K562 (cell line): ENCODE data around the gene STARD13. TPM values are rescaled to one million over a fixed set of nuclear protein-coding genes. Genes with fewer than 3 reads are reported as not detected.

Experiments used
- ATAC-seq: fragments of 200-7000 bp; cut with Tn5 transposase; 3 replicates; pipeline ENCODE4 v1.9.1; 2020; ENCODE audit warnings: moderate library complexity
- BruUV-seq: library from RNA; stranded (reverse); fragments of 400-500 nt; replicated peaks from 2 replicates; lab custom pipeline; 2021; lab: Mats Ljungman, UMichigan
- CTCF ChIA-PET: fragments of 300-600 bp; formaldehyde crosslinking; extraction: SDS; loops from one replicate; lab custom pipeline; 2021; ENCODE audit warnings: low intra/inter-chr PET ratio; lab: Yijun Ruan, JAX
- POLR2A ChIA-PET: fragments of 300-600, 350-650 bp; sonication (Branson Sonifier 250); formaldehyde crosslinking; extraction: SDS; loops from one replicate; lab custom pipeline; 2021; ENCODE audit warnings: antibody characterized with exemption, inconsistent platforms; lab: Yijun Ruan, JAX
- DNase-seq, 4 experiments: peaks; one replicate each; pipeline versions ENCODE4 v3.0.0 to v3.0.0-alpha.2; 2011 to 2018; ENCODE audit warnings: low spot score in 3 of 4, mixed read lengths in 3 of 4; ENCODE audit errors: extremely low read depth in 1 of 4
- FAIRE-seq: peaks from 2 replicates; lab custom pipeline; 2011; peaks lifted over from hg19 to GRCh38; lab: Jason Lieb, UNC
- H2AFZ ChIP-seq: 2 replicates; pipeline ENCODE4 v1.6.0; 2011; ENCODE audit warnings: low read depth, low read length, control low read depth, inconsistent platforms
- H3K27ac ChIP-seq: fragments of 200-600 bp; 3 replicates; pipeline ENCODE4 v1.8.0; 2011; ENCODE audit warnings: low read depth, mild to moderate bottlenecking, control low read depth, inconsistent platforms, low read length, moderate library complexity, mixed read lengths; ENCODE audit errors: extremely low read depth
- H3K27me3 ChIP-seq, 2 experiments: fragments of 300-600 bp in 1 of 2; 2 replicates in 1 of 2; 3 replicates in 1 of 2; pipeline versions ENCODE4 v1.6.0 to v1.8.0; 2011; ENCODE audit warnings: inconsistent platforms in 2 of 2, low read length in 2 of 2, mild to moderate bottlenecking in 1 of 2, mixed read lengths in 1 of 2, moderate library complexity in 1 of 2; ENCODE audit not compliant: control insufficient read depth in 2 of 2, insufficient read depth in 2 of 2
- H3K36me3 ChIP-seq: fragments of 300-600 bp; 3 replicates; pipeline ENCODE4 v1.8.0; 2011; ENCODE audit warnings: mild to moderate bottlenecking, low read length, inconsistent platforms; ENCODE audit not compliant: control insufficient read depth, insufficient read depth
- H3K4me1 ChIP-seq, 2 experiments: fragments of 200-600 bp in 1 of 2; replicated peaks in 1 of 2; 2 replicates in 1 of 2; 3 replicates in 1 of 2; pipeline versions ENCODE4 v1.5.1 to v1.8.0; 2011; ENCODE audit warnings: inconsistent platforms in 2 of 2, low read length in 2 of 2, mild to moderate bottlenecking in 1 of 2, mixed read lengths in 1 of 2, moderate library complexity in 1 of 2; ENCODE audit not compliant: control insufficient read depth in 2 of 2, insufficient read depth in 2 of 2
- H3K4me2 ChIP-seq: 2 replicates; pipeline ENCODE4 v1.6.1; 2011; ENCODE audit warnings: low read length, control low read depth, inconsistent platforms, mixed read lengths; ENCODE audit not compliant: insufficient read depth
- H3K4me3 ChIP-seq: fragments of 200-600 bp; sonication (generic), shearing (Covaris generic); 2 replicates; pipeline ENCODE4 v1.5.1; 2016; ENCODE audit warnings: control low read depth, inconsistent platforms
- H3K79me2 ChIP-seq: fragments of 200-600 bp; 3 replicates; pipeline ENCODE4 v1.8.0; 2011; ENCODE audit warnings: low read length, inconsistent platforms; ENCODE audit not compliant: control insufficient read depth, insufficient read depth
- H3K9ac ChIP-seq, 2 experiments: 2 replicates each; pipeline versions ENCODE4 v1.6.0 to v1.6.1; 2011; ENCODE audit warnings: low read depth in 2 of 2, low read length in 2 of 2, control low read depth in 1 of 2, inconsistent platforms in 1 of 2, mild to moderate bottlenecking in 1 of 2, mixed read lengths in 1 of 2; ENCODE audit not compliant: insufficient read depth in 1 of 2
- H3K9me1 ChIP-seq: one replicate; pipeline ENCODE4 v1.6.0; 2011; ENCODE audit warnings: inconsistent platforms, mild to moderate bottlenecking, low read length, moderate library complexity; ENCODE audit not compliant: control insufficient read depth, insufficient read depth
- H3K9me3 ChIP-seq: replicated peaks from 2 replicates; pipeline ENCODE4 v1.5.1; 2011; ENCODE audit warnings: low read depth, low read length, inconsistent platforms; ENCODE audit not compliant: control insufficient read depth, insufficient read depth
- H4K20me1 ChIP-seq: replicated peaks from 2 replicates; pipeline ENCODE4 v1.6.1; 2011; ENCODE audit warnings: low read length, inconsistent platforms, mixed read lengths; ENCODE audit not compliant: control insufficient read depth, insufficient read depth
- CAMTA2 ChIP-seq: fragments of 250-450 bp; sonication (Bioruptor Pico); conservative IDR thresholded peaks from 2 replicates; pipeline ENCODE4 v1.5.1; 2022
- FOSL1 ChIP-seq: fragments of 200-800 bp; sonication (Bioruptor generic); conservative IDR thresholded peaks from 2 replicates; pipeline ENCODE4 v1.6.1; 2016; ENCODE audit warnings: missing genetic modification characterization, missing compliant biosample characterization
- FOXK2 ChIP-seq, 2 experiments: fragments of 450-650 bp; IDR thresholded peaks in 1 of 2; conservative IDR thresholded peaks in 1 of 2; 2 replicates each; pipeline ENCODE4 v1.6.1; 2016; ENCODE audit warnings: low read depth in 2 of 2, mild to moderate bottlenecking in 1 of 2
- GATAD2A ChIP-seq: fragments of 450-650 bp; IDR thresholded peaks from 2 replicates; pipeline ENCODE4 v1.6.1; 2017
- HDGF ChIP-seq: fragments of 450-650 bp; IDR thresholded peaks from 2 replicates; pipeline ENCODE4 v1.6.1; 2016
- HNRNPH1 ChIP-seq: fragments of 200-400 bp; formaldehyde crosslinking; optimal IDR thresholded peaks from 2 replicates; pipeline ENCODE3; 2017; ENCODE audit warnings: low read depth, mild to moderate bottlenecking, low read length, moderate library complexity
- KLF6 ChIP-seq: fragments of 250-450 bp; sonication (Bioruptor Pico); IDR thresholded peaks from 2 replicates; pipeline ENCODE4 v1.4.0; 2020; ENCODE audit warnings: mild to moderate bottlenecking, moderate library complexity, borderline replicate concordance
- MCM7 ChIP-seq, 2 experiments: fragments of 450-650 bp; IDR thresholded peaks; 2 replicates each; pipeline ENCODE4 v1.6.1; 2016 to 2018
- NFATC3 ChIP-seq: fragments of 450-650 bp; IDR thresholded peaks from 2 replicates; pipeline ENCODE4 v1.6.1; 2017; ENCODE audit warnings: mild to moderate bottlenecking
- ZFPM2 ChIP-seq: fragments of 250-450 bp; sonication (Bioruptor Pico); IDR thresholded peaks from 2 replicates; pipeline ENCODE4 v1.5.1; 2022; ENCODE audit warnings: mild to moderate bottlenecking
- ZNF311 ChIP-seq: fragments of 250-450 bp; sonication (Bioruptor Pico); IDR thresholded peaks from 2 replicates; pipeline ENCODE4 v1.4.0; 2020; ENCODE audit warnings: mild to moderate bottlenecking, moderate library complexity
- ZNF316 ChIP-seq: fragments of 450-650 bp; IDR thresholded peaks from 2 replicates; pipeline ENCODE4 v1.6.1; 2016
- WGBS: fragments of 100-300 bp; shearing (Covaris generic); methylation state at CpG from one replicate; pipeline ENCODE4 v1.1.6; 2016; ENCODE audit warnings: low coverage, mixed read lengths; ENCODE audit not compliant: insufficient coverage; ENCODE audit errors: missing lambda C conversion rate; 5-methylcytosine and 5-hydroxymethylcytosine counted together
- in situ Hi-C: fragments of 300-500 bp; cut with MboI; formaldehyde crosslinking; loops from 4 replicates; pipeline ENCODE4 v1.15.0; 2018; ENCODE audit warnings: inconsistent platforms, mixed read lengths
- intact Hi-C: fragments of 100-400 bp; cut with micrococcal nuclease; formaldehyde crosslinking; loops from 2 replicates; pipeline ENCODE4 v1.14.2; 2022
- polyA plus RNA-seq, 8 experiments: library from polyadenylated mRNA; depleted of rRNA in 4 of 8; stranded (reverse) in 5 of 8; unstranded in 3 of 8; fragments of >200 nt; fragmentation: Nextera tagmentation in 2 of 8; fragmentation: Illumina TruSeq in 1 of 8; extraction: Ambion mirVana in 2 of 8; extraction: Trizol in 1 of 8; gene quantifications; 2 replicates each; pipeline versions ENCODE4 v1.2.1 to v1.2.3, GENCODE V29; 2011 to 2014; ENCODE audit warnings: inconsistent platforms in 1 of 8, missing spikeins in 1 of 8
- total RNA-seq, 7 experiments: library from RNA; depleted of rRNA in 6 of 7; stranded (reverse); fragments of >200 nt in 6 of 7; fragmentation: Illumina TruSeq in 2 of 7; extraction: Trizol in 2 of 7; gene quantifications; 2 replicates each; pipeline versions ENCODE4 v1.2.1 to v1.2.3, GENCODE V29; 2011 to 2021; ENCODE audit warnings: low replicate concordance in 1 of 7
- TF ChIP-seq, protein P1 (sequence below): sonication (generic); formaldehyde crosslinking; IDR thresholded peaks from 2 replicates; pipeline ENCODE4 v1.8.0; 2022; ENCODE audit warnings: missing genetic modification reagents, mild to moderate bottlenecking, borderline replicate concordance
- TF ChIP-seq, protein P2 (sequence below): fragments of 250-450 bp; sonication (Bioruptor Pico); IDR thresholded peaks from 2 replicates; pipeline ENCODE4 v1.8.0; 2021; ENCODE audit warnings: borderline replicate concordance, mild to moderate bottlenecking, moderate library complexity; ENCODE audit not compliant: poor library complexity, severe bottlenecking
- TF ChIP-seq, protein P3 (sequence below), 3 experiments: fragments of 200-800 bp in 1 of 3; sonication (Bioruptor generic) in 1 of 3; sonication (generic) in 1 of 3; formaldehyde crosslinking in 1 of 3; IDR thresholded peaks; 2 replicates each; pipeline versions ENCODE4 v1.6.1 to v1.8.0; 2016 to 2022; ENCODE audit warnings: mild to moderate bottlenecking in 2 of 3, missing compliant biosample characterization in 2 of 3, missing genetic modification characterization in 2 of 3, missing genetic modification reagents in 1 of 3
- TF ChIP-seq, protein P4 (sequence below): fragments of 450-650 bp; IDR thresholded peaks from 2 replicates; pipeline ENCODE4 v1.6.1; 2016; ENCODE audit warnings: antibody characterized with exemption
- TF ChIP-seq, protein P5 (sequence below): fragments of 450-650 bp; formaldehyde crosslinking; IDR thresholded peaks from 2 replicates; pipeline ENCODE4 v1.4.0; 2020; ENCODE audit warnings: mild to moderate bottlenecking, moderate library complexity

Gene STARD13
- total and polyA plus RNA-seq, 9 of the 15 experiments (the other 6 are each of a cell fraction or from before 2014, with no cell fraction given), result 0.11 TPM; not detected in 8

GRCh38 chr13:33112766-33113165, 172.8 kb downstream of the STARD13 start:
- FAIRE-seq (no peak), ATAC-seq (no peak), DNase-seq (no peak)
- H3K27me3 ChIP-seq, result no peaks in the 10 kb centered on the region
- no peak overlapping the region for H3K4me2 ChIP-seq
- BruUV-seq, result no TSS peak
- intact Hi-C loops (no loop called here), in situ Hi-C loops (no loop called here)
- H3K27ac ChIP-seq, result no peak overlapping the region
- 3% methylated on average over 11 of the region's 12 CpGs for whole genome bisulfite sequencing
- H4K20me1 ChIP-seq, result no peaks in the 10 kb centered on the region
- ChIA-PET CTCF (no interaction called here), POLR2A (no interaction called here)
- no peak overlapping the region for H2AFZ ChIP-seq
- H3K79me2 ChIP-seq, result no peaks in the 10 kb centered on the region
- H3K9me1 ChIP-seq, result no peaks in the 10 kb centered on the region
- H3K9me3 ChIP-seq, result no peaks in the 10 kb centered on the region
- H3K4me1 ChIP-seq, result no peaks in the 10 kb centered on the region
- no peaks in the 10 kb centered on the region for H3K36me3 ChIP-seq
- H3K4me3 ChIP-seq, result no peak overlapping the region
- no peak overlapping the region for H3K9ac ChIP-seq
- TF ChIP-seq, protein P1, sequence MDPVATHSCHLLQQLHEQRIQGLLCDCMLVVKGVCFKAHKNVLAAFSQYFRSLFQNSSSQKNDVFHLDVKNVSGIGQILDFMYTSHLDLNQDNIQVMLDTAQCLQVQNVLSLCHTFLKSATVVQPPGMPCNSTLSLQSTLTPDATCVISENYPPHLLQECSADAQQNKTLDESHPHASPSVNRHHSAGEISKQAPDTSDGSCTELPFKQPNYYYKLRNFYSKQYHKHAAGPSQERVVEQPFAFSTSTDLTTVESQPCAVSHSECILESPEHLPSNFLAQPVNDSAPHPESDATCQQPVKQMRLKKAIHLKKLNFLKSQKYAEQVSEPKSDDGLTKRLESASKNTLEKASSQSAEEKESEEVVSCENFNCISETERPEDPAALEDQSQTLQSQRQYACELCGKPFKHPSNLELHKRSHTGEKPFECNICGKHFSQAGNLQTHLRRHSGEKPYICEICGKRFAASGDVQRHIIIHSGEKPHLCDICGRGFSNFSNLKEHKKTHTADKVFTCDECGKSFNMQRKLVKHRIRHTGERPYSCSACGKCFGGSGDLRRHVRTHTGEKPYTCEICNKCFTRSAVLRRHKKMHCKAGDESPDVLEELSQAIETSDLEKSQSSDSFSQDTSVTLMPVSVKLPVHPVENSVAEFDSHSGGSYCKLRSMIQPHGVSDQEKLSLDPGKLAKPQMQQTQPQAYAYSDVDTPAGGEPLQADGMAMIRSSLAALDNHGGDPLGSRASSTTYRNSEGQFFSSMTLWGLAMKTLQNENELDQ (CRISPR knock-in tag), result no peak
- TF ChIP-seq HNRNPH1 (no peak), FOSL1 (no peak), ZFPM2 (CRISPR knock-in tag) (no peak), CAMTA2 (CRISPR knock-in tag) (no peak), FOXK2 (conservative IDR thresholded peaks at IDR 0.05 in 1 of 2, IDR thresholded peaks at IDR 0.05 in 1 of 2; ENCODE audit: low read depth in 2 of 2) (no peak), ZNF316 (no peak), HDGF (no peak), ZNF311 (CRISPR knock-in tag) (no peak), NFATC3 (no peak), KLF6 (no peak), GATAD2A (no peak), MCM7 (IDR thresholded peaks at IDR 0.05) (no peak)
- TF ChIP-seq, protein P2, sequence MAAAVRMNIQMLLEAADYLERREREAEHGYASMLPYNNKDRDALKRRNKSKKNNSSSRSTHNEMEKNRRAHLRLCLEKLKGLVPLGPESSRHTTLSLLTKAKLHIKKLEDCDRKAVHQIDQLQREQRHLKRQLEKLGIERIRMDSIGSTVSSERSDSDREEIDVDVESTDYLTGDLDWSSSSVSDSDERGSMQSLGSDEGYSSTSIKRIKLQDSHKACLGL (CRISPR knock-in tag), result no peak
- TF ChIP-seq, protein P3, sequence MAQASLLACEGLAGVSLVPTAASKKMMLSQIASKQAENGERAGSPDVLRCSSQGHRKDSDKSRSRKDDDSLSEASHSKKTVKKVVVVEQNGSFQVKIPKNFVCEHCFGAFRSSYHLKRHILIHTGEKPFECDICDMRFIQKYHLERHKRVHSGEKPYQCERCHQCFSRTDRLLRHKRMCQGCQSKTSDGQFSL (CRISPR knock-in tag; IDR thresholded peaks at IDR 0.05), result no peak
- TF ChIP-seq, protein P3 (tag; IDR thresholded peaks at IDR 0.05), result no peak
- TF ChIP-seq, protein P4, sequence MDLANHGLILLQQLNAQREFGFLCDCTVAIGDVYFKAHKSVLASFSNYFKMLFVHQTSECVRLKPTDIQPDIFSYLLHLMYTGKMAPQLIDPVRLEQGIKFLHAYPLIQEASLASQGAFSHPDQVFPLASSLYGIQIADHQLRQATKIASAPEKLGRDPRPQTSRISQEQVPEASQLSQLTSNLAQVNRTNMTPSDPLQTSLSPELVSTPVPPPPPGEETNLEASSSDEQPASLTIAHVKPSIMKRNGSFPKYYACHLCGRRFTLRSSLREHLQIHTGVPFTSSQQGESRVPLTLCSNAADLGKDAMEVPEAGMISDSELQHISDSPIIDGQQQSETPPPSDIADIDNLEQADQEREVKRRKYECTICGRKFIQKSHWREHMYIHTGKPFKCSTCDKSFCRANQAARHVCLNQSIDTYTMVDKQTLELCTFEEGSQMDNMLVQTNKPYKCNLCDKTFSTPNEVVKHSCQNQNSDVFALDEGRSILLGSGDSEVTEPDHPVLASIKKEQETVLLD, result no peak
- TF ChIP-seq, protein P5, sequence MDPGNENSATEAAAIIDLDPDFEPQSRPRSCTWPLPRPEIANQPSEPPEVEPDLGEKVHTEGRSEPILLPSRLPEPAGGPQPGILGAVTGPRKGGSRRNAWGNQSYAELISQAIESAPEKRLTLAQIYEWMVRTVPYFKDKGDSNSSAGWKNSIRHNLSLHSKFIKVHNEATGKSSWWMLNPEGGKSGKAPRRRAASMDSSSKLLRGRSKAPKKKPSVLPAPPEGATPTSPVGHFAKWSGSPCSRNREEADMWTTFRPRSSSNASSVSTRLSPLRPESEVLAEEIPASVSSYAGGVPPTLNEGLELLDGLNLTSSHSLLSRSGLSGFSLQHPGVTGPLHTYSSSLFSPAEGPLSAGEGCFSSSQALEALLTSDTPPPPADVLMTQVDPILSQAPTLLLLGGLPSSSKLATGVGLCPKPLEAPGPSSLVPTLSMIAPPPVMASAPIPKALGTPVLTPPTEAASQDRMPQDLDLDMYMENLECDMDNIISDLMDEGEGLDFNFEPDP (CRISPR knock-in tag), result no peak
